GM12874 (cell line): Measurements from ENCODE around the gene GAS2L2.

Source experiments
- TF ChIP-seq, protein P1 (sequence below): IDR thresholded peaks from 2 replicates; pipeline ENCODE4 v1.5.1; 2011; ENCODE audit warnings: low read depth, mild to moderate bottlenecking, control low read depth, low read length, moderate library complexity; ENCODE audit not compliant: insufficient read depth

GAS2L2 gene

DNA sequence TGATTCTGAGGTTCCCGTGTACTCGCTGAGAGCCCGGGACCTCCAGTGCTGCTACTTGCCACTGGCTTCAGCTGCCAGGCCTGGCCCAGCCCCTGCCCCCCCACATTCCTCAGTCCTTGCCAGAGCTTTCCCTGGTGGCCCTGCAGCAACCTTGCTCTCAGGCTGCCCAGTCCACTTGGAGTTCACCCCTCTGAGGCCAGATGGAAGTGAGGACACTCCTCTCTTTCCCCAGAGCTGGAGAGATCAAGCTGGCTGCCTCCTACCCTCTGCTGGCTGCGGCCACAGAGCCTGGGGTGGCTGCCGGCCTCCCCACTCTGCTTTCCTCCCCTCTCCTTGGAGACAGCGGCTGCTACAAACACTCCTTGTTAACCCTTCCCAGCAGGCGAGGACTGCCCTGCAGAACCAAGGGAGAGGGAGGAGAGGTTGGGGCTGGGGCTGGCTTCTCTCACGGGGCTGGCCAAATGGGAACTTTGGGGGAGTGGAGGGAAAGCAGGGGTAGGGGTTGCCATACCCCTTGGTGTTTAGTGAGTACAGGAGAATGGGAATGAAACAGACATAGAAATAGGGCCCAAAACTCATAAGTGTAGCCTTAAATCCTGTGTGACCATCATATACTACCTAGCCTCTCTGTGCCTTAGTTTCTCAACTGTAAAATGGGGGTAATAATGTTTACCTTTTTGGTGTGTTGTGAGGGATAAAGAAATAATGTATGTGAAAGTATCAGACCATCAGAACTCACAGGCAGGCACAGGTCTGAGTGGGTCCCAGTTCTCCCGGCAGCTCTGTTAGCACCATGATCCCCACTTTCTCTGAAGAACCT lies at the start of gene GAS2L2:
Gene GAS2L2 (minus strand): TSS at position 295 of the 820 bp plus-strand sequence. CDS start 389 bp downstream, outside the sequence.
- TF ChIP-seq, protein P1, sequence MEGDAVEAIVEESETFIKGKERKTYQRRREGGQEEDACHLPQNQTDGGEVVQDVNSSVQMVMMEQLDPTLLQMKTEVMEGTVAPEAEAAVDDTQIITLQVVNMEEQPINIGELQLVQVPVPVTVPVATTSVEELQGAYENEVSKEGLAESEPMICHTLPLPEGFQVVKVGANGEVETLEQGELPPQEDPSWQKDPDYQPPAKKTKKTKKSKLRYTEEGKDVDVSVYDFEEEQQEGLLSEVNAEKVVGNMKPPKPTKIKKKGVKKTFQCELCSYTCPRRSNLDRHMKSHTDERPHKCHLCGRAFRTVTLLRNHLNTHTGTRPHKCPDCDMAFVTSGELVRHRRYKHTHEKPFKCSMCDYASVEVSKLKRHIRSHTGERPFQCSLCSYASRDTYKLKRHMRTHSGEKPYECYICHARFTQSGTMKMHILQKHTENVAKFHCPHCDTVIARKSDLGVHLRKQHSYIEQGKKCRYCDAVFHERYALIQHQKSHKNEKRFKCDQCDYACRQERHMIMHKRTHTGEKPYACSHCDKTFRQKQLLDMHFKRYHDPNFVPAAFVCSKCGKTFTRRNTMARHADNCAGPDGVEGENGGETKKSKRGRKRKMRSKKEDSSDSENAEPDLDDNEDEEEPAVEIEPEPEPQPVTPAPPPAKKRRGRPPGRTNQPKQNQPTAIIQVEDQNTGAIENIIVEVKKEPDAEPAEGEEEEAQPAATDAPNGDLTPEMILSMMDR: no peak

DNA sequence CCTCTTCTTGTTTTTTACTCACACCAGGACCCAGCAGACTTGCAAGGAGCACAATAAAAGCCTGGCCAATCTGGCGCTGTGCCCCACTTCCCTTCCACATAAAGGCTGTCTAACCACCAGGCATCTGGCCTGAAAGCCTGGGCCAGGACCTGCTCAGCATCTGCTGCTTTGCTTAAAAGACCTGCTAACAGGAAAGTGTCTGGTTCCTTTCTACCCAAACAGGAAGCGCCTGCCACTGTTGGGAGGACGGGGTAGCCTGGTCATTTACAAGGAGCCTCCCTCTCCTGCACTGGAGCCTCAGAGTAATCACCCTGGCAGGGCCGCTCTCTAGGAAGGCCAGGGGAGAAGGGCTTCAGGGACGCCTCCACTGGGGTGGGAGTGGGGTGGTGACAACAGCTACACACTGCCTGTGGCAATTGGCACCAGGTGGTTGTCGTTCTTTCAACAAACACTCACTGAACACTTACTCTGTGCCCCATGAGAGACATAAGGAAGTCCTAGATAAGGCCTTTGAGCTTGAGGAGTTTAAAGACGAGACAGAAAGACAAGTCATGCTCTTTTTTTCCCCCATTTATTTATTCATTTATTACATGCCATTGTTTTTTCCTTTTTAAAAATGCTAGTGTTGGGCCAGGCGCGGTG lies 48.7 kb upstream of the GAS2L2 start:
- TF ChIP-seq, protein P1: no peak

DNA sequence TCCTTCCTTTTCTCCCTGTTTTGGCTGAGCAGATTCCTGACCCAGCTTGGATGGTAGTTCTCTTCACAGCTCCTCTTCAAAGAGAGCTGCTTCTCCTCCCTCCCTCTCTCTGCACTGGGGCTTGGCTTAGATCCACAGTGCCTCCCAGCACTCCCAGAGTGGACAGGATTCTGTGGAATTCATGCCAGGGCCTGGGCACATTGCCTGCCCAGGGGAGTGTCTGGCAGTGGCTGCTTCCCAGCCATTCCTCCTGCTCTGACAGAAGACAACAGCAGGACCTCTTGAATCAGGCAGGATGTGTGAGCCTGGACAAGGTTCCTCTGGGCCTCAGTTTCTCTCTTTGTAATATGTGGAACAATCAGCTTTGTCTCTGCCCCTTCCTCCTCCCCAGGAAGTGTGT lies 46.9 kb upstream of the GAS2L2 start:
- TF ChIP-seq, protein P1: no peak

DNA sequence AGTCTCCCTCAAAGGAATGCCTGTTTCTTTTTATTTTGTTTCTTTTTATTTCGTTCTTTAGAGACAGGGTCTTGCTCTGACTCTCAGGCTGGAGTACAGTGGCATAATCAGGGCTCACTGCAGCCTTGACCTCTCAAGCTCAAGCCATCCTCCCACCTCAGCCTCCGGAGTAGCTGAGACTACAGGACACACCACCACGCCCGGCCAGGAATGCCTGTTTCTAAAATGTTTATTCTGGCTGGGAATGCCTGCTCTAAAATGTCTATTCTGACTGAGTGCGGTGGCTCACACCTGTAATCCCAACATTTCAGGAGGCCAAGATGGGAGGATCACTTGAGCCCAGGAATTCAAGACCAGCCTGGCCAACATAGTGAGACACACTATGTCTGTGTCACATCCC lies 44.9 kb upstream of the GAS2L2 start:
- TF ChIP-seq, protein P1: no peak

DNA sequence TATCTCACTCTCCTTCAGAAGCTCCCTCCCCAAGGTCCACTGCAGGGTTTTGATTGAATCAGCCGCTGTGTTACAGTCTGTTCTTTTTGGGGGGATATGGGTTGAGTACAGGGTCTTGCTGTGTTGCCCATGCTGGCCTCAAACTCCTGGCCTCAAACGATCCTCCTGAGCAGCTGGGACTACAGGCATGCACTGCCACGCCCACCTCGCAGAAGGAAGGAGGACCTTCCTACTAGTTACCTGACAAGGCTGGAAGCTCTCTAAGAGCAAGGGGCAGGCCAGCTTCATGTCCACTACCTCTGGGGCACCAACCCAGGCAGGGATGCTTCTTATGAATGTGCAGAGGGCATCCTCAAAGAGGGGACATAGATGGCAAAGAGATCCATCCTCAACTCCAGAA lies 44.3 kb upstream of the GAS2L2 start:
- TF ChIP-seq, protein P1: no peak

DNA sequence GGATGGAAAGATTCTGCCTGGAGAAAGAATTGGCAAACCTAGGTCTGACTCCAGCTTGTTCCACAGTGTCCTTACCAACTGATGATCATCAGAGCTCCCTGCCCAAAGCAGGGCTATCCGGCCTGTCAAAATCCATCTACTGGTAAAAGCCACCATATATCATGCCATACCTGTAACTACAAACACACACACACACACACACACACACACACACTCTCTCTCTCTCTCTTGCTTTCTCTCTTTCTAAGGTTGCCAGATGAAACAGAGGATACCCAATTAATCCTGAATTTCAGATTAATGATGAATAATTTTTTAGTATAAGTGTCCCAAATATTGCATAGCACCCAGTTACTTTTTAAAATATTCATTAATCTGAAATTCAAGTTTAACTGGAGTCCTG lies 43.9 kb upstream of the GAS2L2 start:
- TF ChIP-seq, protein P1: no peak

DNA sequence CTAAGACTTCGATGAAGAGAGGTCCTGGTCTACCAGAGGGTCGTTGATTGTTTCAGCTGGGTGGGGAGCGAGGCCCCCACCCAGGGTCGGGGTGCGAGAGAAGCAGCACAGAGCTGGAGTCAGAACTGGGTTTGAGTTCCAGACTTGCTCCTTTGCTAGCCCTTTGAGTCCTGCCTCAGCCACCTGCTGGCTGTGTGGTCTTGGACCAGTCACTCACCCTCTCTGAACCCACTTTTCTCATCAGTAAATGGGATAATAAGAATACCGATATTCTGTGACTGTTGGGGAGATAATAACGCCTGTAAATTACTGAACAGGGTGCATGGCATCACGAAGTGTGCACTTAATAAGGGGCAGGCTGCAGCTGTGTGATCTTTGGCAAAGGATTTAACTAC lies 42.8 kb upstream of the GAS2L2 start:
- TF ChIP-seq, protein P1: no peak
